HG02943 (cell line): ENCODE data around the gene TIMM8B.
"Not testable (repeated sequence)": the region's sequence is repeated elsewhere in the genome, so short reads cannot be mapped to it uniquely, and the experiment has no call there.

Experiments
- ATAC-seq: cut with Tn5 transposase; IDR thresholded peaks from one replicate; pipeline ENCODE4 v1.9.1; 2021; ENCODE audit warnings: mild to moderate bottlenecking, low read depth, moderate library complexity; ENCODE audit not compliant: unreplicated experiment

Gene TIMM8B

DNA sequence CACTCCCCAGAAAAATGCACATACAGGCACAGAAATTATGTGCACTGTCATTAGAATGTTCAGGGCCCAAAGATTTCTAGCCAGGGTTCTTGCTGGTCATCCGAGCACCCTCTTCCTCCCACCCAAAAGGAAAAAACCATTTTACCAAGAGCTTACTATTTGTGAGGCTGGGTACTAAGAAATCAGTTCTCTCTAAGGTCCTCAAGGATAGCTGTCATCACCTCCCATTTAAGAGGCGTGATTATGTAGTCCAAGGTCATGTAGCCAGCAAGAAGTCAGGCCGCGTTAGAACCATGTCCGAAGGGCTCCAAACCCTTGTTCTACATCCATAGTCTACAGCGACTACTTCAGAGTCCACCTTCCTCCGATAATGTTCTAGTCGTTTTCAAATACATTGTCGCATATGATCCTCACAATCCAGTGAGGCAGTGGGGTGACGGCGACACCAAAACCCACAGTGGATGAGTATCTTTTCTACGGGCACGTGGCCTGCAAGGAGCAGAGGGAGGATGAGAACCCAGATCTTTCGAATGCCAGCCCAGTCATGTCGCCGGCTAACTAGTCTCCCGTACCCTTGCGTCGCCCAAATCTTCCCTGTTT is 634 bp downstream of the TIMM8B start:
- peak; percentile 34 for ATAC-seq

GRCh38 chr11:112082729-112083128 is 3.8 kb downstream of the TIMM8B start:
- ATAC-seq, result no peak

GRCh38 chr11:112073941-112074811 is 12.4 kb downstream of the TIMM8B start, which contains the start of the genes NKAPD1 and PIH1D2:
TSS of gene NKAPD1 (plus strand) at chr11:112074299. CDS start at chr11:112075575, 1,276 bp downstream.
TSS of gene PIH1D2 (minus strand) at chr11:112074017. CDS start at chr11:112073174, 843 bp downstream.
- peak; percentile 79 for ATAC-seq

- no peak for ATAC-seq
Measured at GRCh38 chr11:112062923-112063322, 23.6 kb downstream of the TIMM8B start.

DNA sequence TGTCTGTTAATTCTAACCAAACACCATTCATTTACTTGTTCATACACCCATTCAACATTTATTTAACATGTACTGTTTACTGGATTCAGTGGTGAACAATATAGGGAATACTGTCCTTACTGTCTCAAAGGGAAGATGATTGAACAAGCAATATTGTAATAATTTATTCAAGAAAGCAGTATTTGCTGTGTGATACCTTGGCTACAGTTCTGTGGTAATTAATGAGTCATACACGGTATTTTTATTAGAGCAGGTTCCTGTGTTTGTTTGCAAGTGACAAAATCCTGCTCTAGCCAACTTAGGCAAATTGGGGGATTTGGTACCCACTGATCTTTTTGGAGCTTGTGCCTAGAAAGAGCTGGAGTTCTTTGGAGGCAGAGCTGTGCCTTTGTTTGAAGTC is 28.5 kb downstream of the TIMM8B start:
- ATAC-seq, result no peak

GRCh38 chr11:112057170-112057569 is 29.4 kb downstream of the TIMM8B start:
- no peak for ATAC-seq

DNA sequence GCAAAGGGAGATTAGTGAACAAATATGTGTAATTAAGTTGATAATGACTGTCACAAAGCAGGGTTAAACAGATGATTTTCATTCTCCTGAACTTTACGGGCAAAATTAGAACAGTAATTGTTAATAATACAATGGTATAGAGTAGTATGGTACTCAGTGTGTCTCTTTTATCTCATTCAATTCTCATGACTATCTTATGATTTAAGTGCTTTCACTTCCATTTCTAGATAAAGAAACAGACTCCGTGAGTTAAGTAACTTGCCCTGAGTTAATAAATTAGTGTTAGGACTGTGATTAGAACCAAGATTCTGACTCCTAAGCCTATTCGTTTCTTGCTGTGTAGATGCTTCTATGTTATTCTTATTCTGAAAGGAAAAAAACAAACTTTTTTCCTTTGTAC is 34.8 kb downstream of the TIMM8B start:
- no peak for ATAC-seq

DNA sequence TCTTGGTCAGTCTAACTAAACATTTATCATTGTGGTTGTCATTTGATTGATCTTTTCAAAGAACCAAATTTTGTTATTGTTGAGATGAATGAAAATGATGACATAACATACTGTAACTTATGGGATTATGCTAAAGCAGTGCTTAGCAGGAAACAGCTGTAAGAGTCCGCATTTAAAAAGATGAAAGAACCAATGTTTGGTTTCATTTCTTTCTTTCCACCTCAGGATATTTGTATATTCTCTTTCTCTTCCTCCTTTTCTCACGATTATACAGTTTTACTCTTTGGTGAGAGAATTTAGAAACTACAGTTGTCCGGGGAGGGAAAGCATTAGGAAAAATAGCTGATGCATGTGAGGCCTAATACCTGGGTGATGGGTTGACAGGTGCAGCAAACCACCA is 35.8 kb downstream of the TIMM8B start:
- no peak for ATAC-seq

DNA sequence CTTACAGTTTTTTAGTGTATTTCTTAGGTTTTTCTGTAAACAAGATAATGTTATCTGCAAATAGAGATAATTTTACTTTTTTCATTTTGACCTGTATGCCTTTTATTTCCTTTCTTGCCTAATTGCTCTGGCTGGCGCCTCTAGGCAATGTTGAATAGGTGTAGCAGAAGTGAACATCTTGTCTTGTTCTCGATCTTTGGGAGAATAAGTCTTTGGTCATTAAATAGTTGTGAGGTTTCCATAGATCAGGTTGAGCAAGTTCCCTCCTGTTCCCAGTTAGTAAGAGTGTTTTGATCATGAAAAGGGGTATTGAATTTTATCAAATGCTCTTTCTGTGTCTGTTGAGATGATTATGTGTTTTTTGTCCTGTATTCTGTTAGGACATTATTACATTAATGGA is 36.8 kb downstream of the TIMM8B start:
- ATAC-seq, result no peak

- ATAC-seq, result not testable (repeated sequence)
Measured at GRCh38 chr11:112048256-112048655, 38.3 kb downstream of the TIMM8B start.

- not testable (repeated sequence) for ATAC-seq
Measured at GRCh38 chr11:112046647-112047046, 39.9 kb downstream of the TIMM8B start.

- ATAC-seq, result no peak
Measured at GRCh38 chr11:112044961-112045360, 41.6 kb downstream of the TIMM8B start.

- ATAC-seq, result no peak
Measured at GRCh38 chr11:112042961-112043304, 43.6 kb downstream of the TIMM8B start.

DNA sequence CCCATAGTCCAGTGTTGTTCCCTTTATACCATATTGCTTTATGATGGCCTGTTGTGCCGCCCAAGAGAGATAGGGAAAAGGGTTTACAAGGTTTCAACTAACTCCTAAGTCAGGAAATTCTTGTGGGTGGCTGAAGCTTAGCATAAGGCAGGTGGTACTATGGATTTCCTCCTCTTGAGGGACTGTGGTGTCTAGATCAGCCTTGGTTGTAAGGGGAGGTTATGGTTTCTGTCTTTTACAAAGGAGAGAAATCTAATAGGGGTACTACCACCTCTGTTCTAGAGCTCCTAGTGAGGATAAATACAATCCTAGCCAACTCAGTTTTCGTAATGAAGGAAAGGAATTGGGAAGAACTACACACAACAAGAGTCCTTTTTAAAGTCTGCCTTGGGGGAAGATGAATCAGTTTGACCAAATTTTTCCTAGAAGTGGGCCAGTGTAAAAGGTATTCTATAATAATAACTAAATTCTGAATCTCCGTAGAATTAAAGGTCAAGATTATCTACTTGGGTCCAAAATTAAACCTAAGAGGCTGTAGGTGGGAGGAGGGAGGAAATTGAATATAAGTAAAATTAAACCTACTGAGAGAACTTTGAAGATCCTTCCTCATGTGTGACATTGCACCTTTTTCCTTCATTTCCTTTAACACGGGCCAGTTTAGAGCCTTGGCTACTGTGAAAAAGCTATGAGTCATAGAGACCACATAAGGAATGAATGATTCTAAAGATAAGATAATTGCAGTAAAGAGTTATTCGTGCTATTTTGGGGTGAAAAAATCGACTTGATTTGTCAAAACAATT is 44.2 kb downstream of the TIMM8B start:
- ATAC-seq, result no peak

GRCh38 chr11:112037527-112037926 is 49.0 kb downstream of the TIMM8B start:
- no peak for ATAC-seq
